GM18909 (cell line): ENCODE data around the gene GTF2H4.
"Not testable (repeated sequence)": the region's sequence is repeated elsewhere in the genome, so short reads cannot be mapped to it uniquely, and the experiment has no call there.

Experiments
- ATAC-seq: cut with Tn5 transposase; IDR thresholded peaks from one replicate; pipeline ENCODE4 v1.9.1; 2021; ENCODE audit warnings: mild to moderate bottlenecking; ENCODE audit not compliant: unreplicated experiment, poor library complexity

Gene GTF2H4

GRCh38 chr6:30917041-30917440 is 9.0 kb downstream of the GTF2H4 start:
- ATAC-seq, result no peak

- ATAC-seq, result no peak
Measured at GRCh38 chr6:30917487-30917886, 9.5 kb downstream of the GTF2H4 start.

DNA sequence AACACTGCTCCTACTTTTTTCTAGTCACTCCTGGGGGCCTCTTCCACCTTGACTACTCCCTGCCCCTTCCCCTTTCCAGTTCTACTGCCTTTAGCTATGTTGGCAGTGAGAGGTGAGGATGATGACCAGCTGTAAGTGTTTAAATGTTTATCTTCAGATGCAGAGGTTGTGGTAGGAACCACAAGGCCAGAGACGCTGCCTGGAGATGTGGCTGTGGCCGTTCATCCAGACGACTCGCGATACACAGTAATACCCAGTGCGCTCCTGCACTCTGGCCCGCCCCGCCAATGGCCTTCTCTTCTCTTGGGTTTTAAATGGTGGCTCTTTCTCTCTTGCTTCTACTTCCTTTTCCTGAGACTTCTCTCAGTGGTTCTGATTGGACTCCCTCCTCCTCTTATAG is 10.7 kb downstream of the GTF2H4 start:
- no peak for ATAC-seq

- ATAC-seq, result no peak
Measured at GRCh38 chr6:30922447-30922852, 14.4 kb downstream of the GTF2H4 start.

- ATAC-seq, result not testable (repeated sequence)
Measured at GRCh38 chr6:30924040-30924627, 16.1 kb downstream of the GTF2H4 start.

GRCh38 chr6:30926644-30927043 is 18.6 kb downstream of the GTF2H4 start:
- no peak for ATAC-seq

- not testable (repeated sequence) for ATAC-seq
Measured at GRCh38 chr6:30927080-30927479, 19.1 kb downstream of the GTF2H4 start.

DNA sequence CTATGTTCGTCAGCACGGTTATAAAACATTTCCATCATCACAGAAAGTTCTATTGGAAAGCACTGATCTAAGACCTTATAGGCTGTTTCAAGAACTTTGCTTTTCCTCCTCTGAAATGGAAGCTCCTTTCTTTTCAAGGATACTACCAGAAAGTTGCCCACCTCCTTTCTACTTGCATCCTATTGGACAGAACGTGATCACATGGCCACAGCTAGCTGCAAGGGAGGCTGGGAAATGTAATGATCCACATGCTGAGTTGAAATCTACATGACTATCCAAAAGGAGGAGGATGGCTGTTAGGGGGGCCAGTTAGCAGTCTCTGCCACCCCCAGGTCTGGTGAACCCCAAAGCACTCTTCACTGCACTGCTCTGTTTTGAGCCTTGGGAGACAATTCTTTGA is 20.7 kb downstream of the GTF2H4 start:
- ATAC-seq, result no peak

DNA sequence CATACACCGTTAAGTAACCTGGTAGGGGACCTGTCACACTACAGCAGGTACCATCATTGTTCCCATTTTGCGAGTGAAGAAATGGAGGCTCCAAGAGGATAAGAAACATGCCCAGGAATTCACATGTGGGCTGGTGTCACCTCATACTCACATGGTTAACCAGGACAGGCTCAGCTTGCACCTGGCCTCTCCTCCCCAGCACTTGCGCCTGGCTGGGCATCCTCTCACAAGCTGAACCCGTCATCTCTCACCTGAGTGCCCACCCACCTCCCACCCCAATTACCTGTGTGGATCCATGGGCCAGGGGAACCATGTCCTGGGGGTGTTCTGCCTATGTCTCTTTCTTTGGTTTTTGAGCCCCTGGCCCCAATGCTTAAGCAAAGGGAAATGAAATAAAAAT is 22.5 kb downstream of the GTF2H4 start:
- ATAC-seq, result no peak

GRCh38 chr6:30931272-30931671 is 23.3 kb downstream of the GTF2H4 start:
- no peak for ATAC-seq

GRCh38 chr6:30931969-30932645 is 24.1 kb downstream of the GTF2H4 start, which contains the start of gene SFTA2:
SFTA2 (minus strand) TSS chr6:30932170; CDS start chr6:30932096, 74 bp downstream.
- no peak for ATAC-seq

DNA sequence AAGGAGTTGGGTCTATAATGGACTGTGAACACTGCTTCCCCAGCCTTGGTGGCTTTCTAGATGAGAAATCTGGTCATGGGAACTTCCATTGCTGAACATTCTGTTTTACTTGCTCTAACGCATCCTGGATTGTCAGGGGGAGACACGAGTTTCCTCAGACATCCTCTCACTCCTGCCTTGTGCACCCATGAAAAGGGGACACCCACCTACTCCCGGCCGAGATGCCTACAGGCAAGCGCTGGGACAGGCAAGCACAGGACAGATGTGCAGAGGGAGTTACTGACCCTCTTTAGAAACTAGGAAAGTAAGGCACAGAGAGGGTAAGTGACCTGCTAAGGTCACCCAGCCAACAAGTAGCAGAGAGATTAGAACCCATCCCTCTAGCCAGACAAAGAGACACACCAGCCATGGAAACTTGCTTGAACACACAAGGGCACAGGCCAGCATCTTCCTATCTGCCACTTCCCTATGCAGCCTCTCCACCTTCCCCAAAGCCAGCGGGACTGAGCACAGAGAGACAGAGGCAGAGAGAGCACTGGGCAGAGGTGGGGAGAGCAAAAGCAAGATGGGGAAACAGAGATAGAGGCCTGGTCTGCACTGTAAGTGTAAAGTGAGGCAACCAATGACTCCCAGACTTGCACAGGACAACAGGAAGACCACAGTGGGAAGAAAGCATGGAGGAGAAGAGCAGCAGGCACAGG is 24.8 kb downstream of the GTF2H4 start:
- ATAC-seq, result no peak

DNA sequence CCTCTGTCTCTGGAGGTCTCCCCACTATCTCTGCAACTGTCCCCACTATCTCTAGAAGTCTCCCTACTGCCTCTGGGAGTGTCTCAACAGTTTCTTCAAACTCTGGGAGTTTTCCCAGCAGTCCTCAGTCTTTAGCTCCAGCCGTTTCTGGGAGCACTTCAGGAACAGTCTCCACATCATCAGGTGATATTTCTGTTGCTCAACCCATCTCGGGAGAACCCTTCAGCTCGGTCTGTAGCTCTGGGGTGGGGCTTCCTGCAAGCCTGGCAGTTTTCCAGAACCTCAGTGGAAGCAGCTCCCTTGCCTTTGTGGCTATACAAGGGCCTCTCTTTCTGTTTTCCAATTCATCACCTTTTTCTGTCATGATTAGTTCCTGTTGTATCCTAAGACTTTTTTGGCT is 27.0 kb downstream of the GTF2H4 start:
- ATAC-seq, result no peak

DNA sequence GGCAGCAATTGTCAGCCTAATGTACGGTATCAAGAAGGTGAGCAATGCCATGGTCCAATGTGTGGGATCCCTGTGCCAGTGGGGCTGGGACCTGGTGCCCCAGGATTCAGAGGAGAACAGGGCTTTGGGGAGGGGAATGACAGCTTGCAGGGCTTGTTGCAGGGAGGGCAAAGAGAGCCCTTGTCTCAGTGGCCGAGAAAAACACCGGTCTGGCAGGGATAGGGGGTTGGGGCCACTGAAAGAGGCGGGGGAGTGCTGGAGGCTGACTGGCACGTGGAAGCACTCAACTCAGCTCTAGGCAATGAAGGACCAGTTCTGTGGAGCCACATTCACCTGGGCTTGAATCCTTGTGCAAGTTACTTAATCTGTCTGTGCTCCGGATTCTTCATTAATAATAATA is 29.3 kb downstream of the GTF2H4 start:
- no peak for ATAC-seq

DNA sequence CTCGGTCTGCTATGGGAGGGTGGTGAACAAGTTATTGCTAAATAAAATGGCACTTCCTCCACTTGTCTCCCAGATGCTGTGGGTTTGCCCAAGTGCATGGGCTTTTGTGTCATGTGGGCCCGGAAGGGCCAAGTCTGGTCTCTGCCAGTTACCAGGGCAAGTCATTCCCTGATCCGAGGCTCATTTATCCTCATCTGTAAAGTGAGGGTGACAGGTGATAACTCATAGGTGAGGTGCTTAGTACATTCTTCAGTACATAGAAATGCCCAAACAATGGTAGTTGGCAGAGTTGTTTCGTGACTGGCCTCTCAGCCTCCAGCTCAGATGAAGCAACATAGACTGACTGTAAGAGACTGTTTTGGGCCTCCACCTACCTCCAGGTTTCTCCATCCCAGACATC is 30.7 kb downstream of the GTF2H4 start:
- ATAC-seq, result no peak

DNA sequence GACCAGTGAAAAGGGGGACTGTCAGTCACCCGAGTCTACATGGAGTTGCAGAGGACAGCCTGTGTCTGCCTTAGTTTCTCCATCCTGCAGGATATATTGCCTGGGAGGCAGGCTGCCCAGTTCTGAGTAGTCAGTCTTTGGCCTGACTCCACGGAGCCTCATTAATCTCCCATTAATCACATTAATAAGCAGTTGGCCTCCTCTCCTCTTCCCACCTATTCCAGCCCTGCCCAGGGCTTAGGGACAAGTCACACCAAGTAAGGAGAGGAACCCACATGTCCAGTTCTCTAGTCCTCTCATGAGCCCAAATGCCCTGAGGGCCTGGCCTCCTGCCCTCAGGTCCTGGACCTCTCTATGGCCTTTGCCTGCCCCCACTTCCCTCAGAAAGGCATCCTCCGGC is 31.5 kb downstream of the GTF2H4 start:
- ATAC-seq, result no peak

DNA sequence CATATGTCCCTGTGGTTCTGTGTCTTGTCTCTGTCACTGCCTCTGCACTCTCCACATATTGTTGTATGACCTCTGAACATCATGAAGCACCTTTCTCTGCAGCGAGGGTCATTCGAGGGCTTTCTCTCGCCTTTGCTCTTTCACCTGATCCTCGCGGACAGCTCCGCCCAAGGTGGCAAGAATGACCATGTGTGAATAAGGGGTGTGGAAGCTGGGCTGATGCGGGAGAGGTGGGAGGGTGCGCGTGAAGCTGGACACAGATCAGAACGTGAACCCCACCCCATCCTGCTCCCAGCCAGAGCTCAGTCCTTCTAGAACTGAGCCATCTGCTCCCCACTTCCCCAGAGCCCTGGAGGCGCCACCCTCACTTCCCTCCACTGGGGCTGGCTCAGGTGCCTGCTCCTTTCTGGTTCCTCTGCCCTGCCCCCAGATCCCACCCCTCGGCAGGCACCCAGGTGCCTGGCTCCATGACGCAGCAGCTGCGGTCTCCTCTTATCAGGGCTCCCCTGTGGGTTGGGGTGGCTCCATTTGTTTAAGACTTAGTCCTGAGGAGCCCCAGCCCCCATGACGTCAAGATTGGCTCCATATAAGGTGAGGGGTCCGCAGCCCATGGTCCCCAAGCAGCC is 32.5 kb downstream of the GTF2H4 start, which contains the start of gene MUCL3:
TSS of gene MUCL3 (plus strand) at position 613 of the 626 bp plus-strand sequence. CDS start 27 bp downstream, outside the sequence.
- ATAC-seq, result no peak

DNA sequence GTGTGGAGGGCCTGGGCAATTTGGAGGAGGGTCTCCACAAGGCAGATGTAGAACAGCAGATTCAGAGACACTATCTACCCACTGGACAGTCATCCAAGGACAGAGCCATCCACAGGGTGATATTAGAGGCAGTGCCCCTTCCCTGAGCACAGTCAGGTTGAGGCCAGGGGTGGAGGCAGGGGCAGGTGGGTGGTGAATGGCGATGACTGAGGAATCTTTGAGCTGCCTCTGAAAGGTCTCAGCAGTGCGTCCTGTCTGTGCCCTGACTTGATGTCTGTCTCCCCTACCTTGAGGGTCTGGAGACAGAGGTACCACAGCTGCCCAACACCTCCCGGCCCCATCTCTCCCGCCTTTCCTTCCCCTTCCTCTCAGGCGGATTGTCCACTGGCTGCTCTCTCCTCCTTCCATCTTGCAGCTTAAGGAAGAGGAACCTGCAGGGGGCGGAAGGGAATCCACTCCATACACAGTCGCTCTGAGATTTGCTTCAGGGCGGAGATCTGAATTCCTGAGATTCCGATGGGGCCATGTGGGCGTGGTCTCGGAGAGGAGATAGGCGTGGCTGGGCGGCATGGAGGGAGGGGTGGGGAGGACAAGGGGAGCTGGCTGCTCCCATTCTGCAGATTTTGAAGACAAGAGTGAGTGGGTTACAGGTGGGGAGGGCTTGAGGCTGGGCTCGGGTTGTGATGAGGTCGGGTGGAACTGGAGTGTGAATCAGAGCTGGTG is 34.5 kb downstream of the GTF2H4 start:
- no peak for ATAC-seq

DNA sequence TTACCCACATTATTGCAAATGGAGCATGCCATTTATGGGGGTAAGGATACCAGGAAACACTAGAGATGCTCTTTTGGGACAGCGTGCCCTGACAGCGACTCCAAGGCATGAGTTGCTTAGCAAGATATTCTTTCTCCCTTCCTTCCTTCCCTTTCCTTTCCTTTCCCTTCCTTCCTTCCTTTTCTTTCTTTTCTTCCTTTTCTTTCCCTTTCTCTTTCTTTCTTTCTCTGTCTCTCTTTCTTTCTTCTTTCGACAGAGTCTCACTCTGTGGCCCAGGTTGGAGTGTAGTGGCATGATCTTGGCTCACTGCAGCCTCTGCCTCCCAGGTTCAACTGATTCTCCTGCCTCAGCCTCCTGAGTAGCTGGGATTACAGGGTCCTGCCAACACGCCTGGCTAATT is 36.0 kb downstream of the GTF2H4 start:
- no peak for ATAC-seq

DNA sequence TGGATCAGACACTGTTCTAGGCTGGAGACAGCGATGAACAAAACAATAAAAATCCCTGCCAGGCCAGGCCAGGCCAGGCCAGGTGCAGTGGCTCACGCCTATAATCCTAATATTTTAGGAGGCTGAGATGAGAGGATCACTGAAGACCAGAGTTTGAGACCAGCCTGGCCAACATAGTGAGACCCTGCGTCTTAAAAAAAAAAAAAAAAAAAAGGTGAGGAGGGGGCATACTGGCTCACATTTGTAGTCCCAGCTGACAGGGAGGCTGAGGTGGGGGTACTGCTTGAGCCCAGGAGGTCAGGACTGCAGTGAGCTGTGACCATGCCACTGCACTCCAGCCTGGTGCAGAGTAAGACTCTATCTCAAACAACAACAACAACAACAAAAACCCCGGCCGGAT is 37.3 kb downstream of the GTF2H4 start:
- ATAC-seq, result no peak
